Retinal pigment epithelial cell (primary cell): Measurements from ENCODE around the gene TBX20.
A peak's percentile ranks its signal among the peaks of the same experiment; 100 is the strongest.

Experiments
- DNase-seq: peaks from one replicate; pipeline ENCODE4 v3.0.0-alpha.2; 2010; ENCODE audit warnings: low read depth
- H3K4me3 ChIP-seq: 2 replicates; pipeline ENCODE4 v1.5.1; 2011; ENCODE audit warnings: mild to moderate bottlenecking, low read length, control low read depth, moderate library complexity
- TF ChIP-seq, protein P1 (sequence below): conservative IDR thresholded peaks from 2 replicates; pipeline ENCODE4 v1.5.1; 2011; ENCODE audit warnings: low read depth, low read length, control low read depth, inconsistent platforms

TBX20 gene, protein sequence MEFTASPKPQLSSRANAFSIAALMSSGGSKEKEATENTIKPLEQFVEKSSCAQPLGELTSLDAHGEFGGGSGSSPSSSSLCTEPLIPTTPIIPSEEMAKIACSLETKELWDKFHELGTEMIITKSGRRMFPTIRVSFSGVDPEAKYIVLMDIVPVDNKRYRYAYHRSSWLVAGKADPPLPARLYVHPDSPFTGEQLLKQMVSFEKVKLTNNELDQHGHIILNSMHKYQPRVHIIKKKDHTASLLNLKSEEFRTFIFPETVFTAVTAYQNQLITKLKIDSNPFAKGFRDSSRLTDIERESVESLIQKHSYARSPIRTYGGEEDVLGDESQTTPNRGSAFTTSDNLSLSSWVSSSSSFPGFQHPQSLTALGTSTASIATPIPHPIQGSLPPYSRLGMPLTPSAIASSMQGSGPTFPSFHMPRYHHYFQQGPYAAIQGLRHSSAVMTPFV

DNA sequence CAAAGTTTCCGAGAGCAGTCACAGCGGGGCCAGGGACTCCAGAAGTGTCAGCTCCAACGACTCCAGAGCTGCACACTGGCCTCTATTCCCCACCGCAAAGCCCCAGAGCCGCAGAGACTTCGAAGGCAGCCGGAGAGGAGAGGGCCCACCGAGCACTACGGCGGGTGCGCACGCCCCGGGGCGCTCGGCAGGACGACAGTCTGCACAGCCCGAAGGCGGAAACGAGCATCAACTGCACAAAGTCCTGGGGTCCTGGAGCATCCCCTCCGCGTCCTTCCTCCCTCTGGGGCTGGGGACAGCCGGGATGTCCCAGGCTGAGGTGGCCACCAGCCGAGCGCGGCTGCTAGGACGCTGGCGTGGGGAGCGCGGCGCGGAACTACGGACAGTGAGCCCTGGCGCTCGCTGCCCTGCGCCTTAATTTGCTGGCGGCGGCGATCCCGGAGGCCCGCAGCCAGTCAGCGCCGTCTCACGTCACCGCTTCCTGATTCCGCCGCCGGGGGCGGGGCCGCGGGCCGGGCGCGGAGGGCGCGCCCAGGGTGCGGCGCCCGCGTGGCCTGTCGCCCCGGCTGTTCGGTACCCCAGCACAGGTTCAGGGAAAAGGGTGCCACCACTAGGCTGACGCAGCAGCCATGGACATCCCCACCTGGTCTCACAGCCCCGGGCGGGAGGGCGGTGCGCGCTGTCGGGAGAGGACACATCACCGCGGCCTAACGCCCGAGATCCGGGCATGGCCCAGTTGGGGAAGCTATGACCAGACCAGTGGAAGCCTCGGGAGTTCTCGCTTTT, at the start of gene TBX20:
TBX20 (minus strand) TSS at position 391 of the 786 bp plus-strand sequence. CDS start 480 bp downstream, outside the sequence.
- H3K4me3 ChIP-seq: peak within 1 kb of the TSS; percentile 44
- DNase-seq: no peak
- TF ChIP-seq, protein P1, sequence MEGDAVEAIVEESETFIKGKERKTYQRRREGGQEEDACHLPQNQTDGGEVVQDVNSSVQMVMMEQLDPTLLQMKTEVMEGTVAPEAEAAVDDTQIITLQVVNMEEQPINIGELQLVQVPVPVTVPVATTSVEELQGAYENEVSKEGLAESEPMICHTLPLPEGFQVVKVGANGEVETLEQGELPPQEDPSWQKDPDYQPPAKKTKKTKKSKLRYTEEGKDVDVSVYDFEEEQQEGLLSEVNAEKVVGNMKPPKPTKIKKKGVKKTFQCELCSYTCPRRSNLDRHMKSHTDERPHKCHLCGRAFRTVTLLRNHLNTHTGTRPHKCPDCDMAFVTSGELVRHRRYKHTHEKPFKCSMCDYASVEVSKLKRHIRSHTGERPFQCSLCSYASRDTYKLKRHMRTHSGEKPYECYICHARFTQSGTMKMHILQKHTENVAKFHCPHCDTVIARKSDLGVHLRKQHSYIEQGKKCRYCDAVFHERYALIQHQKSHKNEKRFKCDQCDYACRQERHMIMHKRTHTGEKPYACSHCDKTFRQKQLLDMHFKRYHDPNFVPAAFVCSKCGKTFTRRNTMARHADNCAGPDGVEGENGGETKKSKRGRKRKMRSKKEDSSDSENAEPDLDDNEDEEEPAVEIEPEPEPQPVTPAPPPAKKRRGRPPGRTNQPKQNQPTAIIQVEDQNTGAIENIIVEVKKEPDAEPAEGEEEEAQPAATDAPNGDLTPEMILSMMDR: no peak

DNA sequence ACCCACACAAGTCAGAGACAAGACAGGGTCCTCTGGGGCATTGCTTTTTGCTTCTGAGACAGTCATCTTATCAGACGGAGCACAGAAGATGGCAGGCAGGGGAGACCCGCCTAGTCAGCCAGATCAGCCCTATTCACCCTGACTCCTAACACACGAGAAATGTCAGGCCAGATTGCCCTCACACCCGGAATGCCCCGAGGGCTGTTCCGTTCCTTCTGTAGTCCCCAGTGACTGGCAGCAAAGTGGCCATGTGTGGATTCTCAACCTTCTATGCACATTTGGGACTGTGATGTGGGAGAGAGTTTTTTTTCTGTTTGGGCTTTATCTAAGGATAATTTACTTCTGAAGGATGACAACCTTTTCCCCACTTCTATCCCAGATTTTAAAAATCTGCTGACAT, 35.5 kb upstream of the TBX20 start:
- no peak for DNase-seq
- TF ChIP-seq, protein P1: no peak
- no peak overlapping the region for H3K4me3 ChIP-seq

DNA sequence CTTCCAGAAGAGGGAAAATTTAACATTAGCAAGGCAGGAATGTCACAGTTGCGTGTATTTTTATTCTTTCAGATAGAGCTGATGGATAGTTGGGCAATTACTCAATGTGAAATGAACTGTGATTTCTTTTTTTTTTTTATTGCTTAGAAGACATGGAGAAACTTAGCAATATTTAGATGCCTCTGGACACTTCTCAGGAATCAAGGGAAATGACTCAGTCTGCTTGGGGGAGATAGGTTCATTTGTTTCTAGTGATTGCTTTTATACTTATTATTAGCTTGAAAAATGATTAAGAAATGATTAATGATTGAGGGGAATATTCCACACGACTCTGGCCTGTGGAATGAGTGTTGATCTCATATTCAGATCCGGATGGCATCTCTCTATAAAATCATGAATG, 33.1 kb upstream of the TBX20 start:
- H3K4me3 ChIP-seq: no peak overlapping the region
- no peak for DNase-seq
- TF ChIP-seq, protein P1: no peak

DNA sequence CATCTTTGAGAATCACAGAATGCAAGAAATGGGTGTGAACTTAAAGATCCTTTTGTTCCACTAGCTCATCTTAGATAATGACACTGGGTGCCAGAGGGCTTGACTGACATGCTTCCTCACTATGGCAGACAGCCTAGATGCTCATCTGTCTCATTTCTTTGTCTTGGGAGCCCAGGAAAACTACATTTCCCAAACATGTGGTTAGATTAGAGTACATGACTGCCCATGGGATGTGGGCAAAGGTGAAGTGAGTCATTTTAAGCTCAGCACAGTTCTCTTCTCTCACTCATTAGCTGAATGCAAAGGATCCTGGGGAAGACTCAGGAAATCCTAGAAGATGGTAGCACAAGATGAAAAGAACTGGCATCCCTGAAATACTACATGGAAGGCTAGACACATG, 32.5 kb upstream of the TBX20 start:
- TF ChIP-seq, protein P1: no peak
- DNase-seq: peak; percentile 10

DNA sequence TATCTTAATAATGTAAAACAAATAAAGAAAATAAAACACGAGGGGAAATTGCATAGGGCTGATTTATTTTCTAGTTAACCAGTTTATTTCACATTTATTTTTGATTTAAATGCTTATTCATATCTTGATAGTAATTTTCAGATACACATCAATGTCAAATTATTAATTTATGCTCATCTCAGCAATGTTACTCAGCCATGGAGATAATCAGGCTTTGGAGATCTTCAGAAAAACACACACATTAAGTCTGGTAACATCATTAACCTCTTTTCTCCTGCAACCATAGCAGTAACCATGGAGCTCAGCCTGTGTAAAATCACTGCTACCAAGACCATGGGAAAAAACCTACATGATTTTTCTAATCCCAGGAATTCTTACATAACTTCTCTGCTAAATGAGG, 31.9 kb upstream of the TBX20 start:
- DNase-seq: no peak
- TF ChIP-seq, protein P1: no peak
- no peak overlapping the region for H3K4me3 ChIP-seq

More for the DNA sequence above, 32.5 kb upstream of the TBX20 start:
- no peak overlapping the region for H3K4me3 ChIP-seq

DNA sequence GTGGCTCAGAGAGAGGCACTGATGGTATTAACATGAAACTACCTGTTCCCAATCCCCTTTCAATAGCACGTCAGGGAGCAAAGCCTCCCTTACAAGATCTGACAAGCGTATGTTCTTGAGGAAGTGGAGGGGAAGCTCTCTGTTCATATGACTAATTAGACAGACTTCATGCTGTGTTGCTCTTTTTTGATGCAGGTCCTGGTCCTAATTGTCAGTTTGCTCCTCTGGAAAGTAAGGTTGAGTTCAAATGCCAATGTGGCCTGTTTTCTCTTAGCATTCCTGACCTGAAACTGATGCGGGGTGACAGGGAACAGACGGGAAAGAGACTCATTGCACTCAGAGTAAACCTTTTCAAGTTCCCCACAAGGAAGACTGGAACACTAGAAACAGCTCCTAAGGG, 27.0 kb upstream of the TBX20 start:
- H3K4me3 ChIP-seq: no peak overlapping the region
- TF ChIP-seq, protein P1: no peak
- no peak for DNase-seq
